NT2/D1 (cell line): ENCODE data around the gene SIL1.

Source experiments
- SUZ12 ChIP-seq: IDR thresholded peaks from 2 replicates; pipeline ENCODE4 v1.6.1; 2011; ENCODE audit not compliant: insufficient read length, insufficient read depth; ENCODE audit errors: extremely low read depth
- YY1 ChIP-seq: IDR thresholded peaks from 2 replicates; pipeline ENCODE4 v1.6.1; 2011; ENCODE audit not compliant: insufficient read length, insufficient read depth
- ZNF274 ChIP-seq: IDR thresholded peaks from 2 replicates; pipeline ENCODE4 v1.6.1; 2011; ENCODE audit warnings: mild to moderate bottlenecking, low read depth, low read length

- TF ChIP-seq ZNF274 (no peak), YY1 (no peak), SUZ12 (no peak)
Measured at GRCh38 chr5:139188558-139189270, 9.5 kb downstream of the SIL1 start.
